Activated CD4-positive, alpha-beta T cell treated with anti-CD3 and anti-CD28 coated beads for 48 hours (primary cell): ENCODE measurements around the gene PACSIN2.
A peak's percentile ranks its signal among the peaks of the same experiment; 100 is the strongest.

Experiments used
- DNase-seq: peaks from one replicate; pipeline ENCODE4 v3.0.0-alpha.2; 2020

PACSIN2 gene

DNA sequence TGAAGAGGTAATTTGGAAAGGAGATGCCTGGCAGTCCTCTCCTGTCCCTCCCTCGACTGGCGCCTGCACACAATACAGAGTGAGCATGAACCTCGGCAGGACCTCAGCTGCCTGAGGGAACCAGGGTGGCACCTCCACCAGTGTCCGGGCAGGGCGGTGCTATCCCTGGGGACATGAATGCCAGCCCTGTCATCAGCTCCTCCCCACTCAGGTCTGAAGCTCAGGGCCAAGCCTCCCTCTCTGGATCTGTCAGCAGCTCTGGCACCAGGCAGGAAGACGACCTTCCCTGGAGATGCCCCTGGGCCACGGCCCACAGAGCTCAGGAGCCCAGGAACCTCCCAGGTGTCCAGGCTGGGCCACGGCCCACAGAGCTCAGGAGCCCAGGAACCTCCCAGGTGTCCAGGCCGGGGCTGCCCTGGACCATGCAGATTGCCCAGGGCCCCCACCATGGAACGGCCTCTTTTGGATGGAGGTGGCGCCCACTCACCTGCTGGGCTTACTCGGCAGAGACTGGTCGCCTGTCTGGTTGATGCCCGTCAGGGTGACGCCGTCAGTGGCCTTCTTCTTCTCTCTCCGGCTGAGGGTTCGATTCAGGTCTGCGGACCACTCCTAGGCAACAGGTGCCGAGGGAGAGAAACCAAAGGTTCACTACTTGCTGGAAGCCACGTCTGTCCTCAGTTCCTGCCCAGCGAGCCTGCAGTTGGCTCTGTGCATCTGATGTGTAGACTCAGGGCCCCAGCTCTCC is 136.2 kb downstream of the PACSIN2 start:
- no peak for DNase-seq

DNA sequence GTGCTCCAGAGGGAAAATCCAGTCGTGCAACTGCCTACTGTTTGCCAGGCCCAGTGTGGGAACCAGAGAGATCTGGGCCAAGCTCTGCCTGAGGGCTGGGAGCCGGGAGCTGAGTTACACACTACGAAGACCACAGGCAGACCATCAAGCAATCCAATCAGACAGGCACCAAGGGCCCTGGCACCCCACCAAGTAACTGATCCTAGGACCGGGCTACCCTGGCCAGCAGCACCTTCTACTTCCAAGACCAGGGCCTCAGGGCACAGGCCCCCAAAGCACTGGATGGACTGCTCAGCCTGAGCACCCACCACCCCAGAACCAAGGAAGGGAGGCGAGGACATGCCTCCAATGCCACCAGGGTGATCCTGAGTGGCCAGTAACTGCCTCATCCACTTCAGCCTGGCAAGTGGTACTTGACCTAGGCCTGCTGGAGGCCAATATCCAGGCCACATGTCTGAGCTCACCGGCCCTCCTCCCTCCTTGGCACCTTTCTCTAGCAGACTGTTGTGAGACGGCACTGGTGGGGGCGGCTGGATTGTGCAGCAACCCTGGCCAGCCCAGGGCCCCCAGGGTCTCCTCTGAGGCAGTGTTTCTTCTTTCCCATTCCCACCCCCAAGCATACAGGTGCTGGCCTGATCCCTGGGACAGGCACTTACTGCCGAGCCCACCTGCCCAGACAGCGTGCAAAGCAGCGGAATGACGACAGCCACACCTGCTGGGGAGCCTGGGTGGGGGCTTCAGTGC is 137.2 kb downstream of the PACSIN2 start:
- no peak for DNase-seq

DNA sequence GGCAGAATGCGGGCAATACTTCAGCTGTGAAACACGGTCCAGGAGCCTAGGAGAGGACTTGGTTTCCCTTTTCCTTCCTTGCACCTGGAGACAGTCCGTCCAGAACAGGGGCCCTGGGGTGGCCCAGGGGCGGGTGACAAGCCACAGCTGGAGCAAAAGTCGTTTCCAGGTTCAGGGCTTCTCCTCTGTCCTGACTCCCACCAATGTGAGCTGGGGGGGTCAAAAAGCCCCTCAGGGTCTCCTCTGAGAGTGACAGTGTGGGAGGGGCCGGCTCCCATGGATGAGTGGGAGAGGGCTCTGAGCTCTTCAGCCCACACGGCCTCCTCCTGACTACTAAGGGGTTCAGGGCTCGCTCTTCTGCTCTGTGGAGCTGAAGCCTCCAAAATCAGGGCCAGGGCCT is 137.8 kb downstream of the PACSIN2 start:
- DNase-seq, result no peak

DNA sequence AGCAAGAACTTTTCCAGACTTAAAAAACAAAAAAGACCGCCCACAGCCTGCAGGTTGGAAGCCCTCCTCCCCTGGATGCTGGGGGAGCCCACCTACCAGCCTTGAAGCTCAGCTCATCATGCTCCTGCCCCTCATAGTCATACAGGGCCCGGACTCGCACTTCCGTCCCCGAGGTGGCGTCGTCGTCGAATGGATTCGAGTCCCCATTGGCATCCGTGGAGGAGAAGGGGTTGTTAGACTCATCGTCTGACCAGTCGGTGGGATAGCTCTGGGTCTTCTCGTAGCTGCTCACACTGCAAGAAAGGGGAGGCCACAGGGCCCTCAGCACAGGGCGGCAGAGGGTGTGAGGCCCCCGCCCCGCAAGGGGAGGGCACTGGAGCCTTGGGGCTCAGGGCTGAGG is 138.9 kb downstream of the PACSIN2 start:
- no peak for DNase-seq

DNA sequence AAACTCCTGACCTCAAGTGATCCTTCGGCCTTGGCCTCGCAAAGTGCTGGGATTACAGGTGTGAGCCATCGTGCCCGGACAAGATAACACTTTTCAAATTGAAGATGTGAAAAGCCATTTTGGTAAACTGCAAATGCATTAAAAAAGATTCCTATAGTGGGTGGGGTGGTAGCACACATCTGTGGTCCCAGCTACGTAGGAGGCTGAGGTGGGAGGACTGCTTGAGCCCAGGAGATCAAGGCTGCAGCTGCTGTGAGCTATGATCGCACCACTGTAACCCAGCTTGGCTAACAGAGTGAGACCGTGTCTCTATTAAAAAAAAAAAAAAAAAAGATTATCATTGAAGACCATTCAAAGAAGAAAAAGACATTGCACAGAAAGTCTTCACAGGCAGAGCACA is 140.9 kb downstream of the PACSIN2 start:
- DNase-seq, result no peak

DNA sequence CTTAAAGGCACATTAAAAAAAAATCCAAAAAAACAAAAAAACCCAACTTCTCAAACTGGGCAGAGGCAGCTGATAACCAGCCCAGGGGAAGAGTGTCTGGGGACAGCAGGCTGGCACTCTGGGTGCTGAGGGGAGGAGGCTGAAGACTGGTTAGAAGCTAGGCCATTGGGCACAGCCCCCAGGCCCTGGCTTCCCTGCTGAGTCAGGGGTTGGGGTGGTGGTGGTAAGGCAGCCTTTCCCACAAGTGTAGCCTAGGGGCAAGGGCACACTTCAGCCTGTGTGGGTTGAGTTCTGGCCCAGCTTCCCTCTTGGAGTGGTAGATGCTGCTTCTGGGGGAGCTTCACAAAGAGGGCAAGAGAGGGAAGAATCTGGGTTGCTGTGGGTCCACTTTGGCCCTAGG is 141.6 kb downstream of the PACSIN2 start:
- no peak for DNase-seq

DNA sequence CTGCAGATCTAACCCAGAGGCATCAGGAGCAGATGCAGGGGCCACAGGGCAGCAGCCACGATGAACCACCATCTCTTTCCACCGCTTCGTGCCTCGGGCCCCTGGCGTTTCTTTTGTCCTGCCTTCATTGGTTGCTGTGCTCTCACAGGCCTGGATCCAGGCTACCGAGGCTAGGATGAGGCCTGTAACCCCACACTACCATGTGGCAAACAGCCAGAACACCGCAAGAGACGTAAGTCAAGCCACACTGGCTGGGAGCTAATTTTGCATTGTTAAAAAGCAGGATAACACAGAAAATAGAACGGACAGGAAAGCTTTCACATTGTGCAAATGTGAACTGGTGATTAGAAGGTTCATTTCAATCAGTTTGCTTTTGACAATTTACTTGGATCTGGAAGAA is 142.1 kb downstream of the PACSIN2 start:
- DNase-seq, result no peak

DNA sequence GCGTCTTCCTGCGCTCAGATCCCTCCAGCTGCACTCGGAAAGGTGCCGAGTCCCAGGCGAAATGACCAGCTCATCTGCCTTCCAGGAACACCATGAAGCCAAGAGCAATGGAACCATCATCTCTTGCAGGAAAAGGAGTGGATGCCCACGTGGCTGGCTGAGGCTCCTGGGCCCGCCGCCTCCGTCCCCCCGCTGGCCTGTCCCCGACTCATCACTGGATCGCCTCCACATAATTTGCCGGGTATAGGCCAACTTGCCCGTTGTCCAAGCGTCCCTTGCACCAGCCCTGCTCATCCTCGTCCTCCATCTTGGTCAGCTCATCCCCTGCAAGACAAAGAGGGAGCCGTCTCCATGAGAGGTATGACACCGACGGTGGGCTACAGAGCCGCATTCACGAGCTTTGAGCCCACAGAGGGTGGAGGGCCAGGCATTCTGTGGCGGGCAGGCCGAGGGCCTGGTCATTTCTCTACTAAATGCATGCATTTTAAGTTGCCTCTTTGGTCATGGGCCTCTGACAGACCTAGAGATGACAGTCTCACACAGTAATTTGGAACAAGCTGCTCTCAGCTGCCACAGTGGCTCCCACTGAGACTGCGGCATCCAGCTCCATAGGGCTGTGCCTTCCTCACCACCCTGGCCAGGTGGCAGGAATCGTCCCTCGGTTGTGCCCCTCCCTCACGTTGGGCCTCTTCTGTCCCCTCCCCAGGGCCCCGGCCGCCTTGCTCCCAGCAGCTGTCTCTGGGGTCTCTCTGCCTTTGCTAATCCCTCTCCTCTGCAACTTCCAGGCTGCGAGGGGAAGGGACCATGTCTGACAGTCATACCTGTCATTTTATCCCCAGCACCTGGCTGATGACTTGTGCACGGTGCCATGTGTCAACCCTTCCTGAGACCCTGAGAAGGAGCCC is 143.6 kb downstream of the PACSIN2 start:
- no peak for DNase-seq

DNA sequence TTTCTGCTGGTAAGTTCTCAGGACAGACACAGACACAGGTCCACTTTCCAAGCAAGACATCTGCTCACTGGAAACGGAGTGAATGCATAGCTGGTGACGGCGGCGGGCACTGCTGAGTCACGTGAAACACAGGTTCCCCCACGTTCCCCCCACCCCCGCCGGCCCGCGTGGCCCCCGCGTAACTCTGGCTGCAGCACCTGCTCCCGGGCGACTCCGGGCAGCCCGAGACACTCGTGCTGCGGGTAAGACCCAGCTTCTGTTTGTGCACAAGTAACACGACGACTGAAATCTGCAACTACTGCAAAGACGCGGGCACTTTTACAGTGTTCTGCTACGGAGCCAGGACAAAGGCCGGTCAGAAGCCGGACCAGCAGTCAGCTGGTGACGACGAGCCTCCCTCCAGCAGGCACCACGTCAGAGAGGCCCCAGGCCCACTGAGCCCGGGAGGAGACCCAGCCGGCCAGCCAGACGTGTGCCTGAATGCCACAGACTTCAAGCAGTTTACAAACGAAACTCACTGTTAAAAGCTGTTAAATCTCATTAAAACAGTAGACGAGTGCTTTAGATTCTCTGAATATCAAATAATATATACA is 145.0 kb downstream of the PACSIN2 start:
- no peak for DNase-seq

DNA sequence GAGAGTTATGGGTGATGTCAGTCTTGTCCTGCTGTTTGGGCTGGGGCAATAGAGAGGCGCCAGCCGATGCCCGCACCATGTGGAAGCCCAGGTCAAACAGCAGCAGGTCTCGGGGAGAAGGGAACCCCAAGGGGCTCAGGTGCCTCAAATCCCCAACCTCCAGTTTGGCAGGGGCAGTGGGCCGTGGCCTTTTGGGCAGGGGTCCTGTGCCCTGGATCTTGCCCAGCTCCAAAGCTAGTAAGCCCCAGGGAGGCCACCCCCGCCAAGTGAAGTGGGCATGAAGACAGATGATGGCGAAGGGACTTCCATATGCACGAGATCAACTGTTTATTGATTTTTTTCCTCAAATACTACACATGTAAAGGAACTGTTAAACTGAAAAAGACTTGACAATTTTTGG is 145.5 kb downstream of the PACSIN2 start:
- DNase-seq, result no peak

DNA sequence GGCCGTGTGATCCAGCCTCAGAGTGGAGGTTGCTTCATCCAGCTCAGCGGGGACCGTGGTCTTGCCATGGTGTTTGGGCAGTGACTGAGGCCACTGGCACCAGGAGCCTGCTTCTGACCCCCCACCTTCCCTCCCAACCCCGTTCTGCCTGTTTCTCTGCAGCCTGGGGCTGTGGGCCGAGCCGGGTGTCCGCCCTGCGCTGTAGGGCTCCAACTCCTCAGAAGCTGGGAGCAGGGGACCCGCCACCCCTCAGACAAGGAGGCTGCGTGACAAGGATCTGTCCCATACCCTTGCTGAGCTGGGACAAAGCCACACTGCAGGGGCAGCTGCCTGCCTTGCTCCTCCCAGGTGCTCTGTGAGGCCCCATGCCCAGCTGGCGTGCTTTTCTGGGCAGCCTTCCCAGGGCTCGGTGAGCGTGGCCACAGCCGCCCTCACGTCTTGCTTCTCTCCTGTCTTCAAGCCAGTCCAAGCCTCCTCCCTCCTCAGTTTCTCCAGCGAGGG is 146.1 kb downstream of the PACSIN2 start:
- no peak for DNase-seq

DNA sequence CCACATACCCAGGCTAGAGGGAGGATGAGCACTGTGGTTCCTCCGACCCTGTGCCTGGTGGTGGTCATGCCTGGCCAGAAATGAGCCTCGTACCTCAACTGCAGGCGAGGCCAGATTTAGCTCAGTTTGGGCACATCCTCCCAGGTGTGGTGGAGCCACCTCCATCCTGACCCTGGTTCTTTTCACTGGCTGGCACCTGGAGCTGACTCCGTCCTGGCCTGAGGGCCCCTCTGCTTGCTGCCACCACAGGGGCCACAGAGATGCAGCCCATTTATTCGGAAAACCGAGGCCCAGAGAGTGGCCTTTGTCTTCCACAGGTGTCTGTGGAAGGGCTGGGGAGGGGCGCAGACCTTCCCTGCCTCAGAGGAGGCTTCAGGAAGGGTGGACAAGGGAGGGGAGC is 148.8 kb downstream of the PACSIN2 start:
- no peak for DNase-seq

DNA sequence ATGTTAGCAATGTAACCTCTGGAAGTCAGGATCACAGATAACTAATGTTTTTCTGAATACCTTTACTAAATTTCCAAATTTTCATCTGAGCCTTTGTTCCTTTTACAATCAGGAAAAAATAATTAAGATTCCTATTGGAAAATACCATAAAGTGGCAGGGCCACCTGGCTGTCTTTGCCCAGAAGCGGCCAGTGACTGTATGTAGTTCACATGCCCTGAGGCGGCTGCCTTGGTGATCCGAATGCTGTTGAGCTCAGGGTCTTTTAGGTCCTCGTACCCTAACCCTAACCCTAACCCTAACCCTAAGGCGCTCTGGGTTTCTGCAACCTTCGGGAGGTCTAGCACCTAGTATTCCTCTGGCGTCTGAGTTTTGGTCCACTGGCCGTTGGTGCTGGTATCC is 149.4 kb downstream of the PACSIN2 start:
- DNase-seq, result no peak

DNA sequence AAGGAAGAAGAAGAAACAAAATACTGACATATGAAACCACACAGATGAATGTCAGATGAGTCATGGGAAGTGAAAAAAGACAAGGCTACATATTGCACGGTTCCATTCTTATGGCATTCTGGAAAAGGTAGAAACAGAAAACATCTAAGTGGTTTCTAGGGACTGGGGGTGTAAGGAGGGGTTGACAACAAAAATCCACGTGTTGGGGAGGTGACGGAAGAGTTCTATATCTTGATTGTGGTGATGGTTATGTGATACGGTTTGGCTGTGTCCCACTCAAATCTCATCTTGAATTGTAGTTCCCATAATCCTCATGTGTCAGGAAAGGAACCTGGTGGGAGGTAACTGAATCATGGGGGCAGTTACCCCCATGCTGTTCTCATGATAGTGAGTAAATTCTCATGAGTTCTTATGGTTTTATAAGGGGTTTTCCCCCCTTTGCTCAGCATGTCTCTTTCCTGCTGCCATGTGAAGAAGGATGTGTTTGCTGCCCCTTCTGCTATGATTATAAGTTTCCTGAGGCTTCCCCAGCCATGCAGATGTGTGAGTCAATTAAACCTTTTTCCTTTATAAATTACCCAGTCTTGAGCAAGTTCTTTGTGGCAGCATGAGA is 151.5 kb downstream of the PACSIN2 start:
- peak; percentile 46 for DNase-seq

DNA sequence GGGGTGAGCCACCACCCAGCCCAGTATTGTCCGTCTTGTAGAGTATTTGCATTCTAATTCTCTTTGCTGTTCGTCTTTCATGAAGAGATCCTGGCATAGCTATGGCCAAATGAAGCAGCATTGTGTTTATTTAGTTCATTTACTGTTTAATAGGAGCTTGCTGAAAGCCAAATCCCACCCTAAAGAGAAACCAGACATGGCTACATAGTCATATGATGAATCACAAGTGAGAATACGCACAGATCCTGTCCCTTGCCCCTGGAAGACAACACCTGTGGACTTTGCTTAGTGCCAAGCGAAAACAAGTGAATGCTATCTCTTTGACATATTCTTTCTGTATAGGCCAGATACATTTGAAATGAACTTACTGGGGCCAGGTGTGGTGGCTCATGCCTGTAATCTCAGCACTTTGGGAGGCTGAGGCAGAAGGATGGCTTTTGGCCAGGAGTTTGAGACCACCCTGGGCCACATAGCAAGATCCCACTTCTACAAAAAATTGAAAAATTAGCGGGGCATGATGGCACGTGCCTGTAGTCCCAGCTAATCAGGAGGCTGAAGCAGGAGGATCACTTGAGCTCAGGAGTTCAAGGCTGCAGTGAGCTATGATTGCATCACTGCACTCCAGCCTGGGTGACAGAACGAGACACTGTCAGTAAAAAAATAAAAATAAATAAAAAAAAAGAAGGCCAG is 152.8 kb downstream of the PACSIN2 start:
- DNase-seq, result no peak

DNA sequence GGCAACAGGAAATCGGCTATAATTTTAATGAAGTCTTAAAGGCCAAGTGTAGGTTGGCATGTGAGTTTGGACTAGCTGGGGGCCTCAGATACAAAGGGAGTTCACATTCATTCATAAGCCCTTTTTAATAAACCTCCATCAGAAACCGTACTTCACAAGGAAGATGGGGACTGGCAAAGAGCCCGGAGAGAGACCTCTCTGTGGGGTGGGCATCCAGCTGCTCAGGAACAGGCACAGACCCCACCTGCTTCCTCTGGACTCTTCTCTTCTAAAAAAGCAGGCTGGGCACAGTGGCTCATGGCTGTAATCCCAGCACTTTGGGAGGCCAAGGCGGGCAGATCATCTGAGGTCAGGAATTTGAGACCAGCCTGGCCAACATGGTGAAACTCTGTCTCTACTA is 154.0 kb downstream of the PACSIN2 start:
- DNase-seq, result no peak

DNA sequence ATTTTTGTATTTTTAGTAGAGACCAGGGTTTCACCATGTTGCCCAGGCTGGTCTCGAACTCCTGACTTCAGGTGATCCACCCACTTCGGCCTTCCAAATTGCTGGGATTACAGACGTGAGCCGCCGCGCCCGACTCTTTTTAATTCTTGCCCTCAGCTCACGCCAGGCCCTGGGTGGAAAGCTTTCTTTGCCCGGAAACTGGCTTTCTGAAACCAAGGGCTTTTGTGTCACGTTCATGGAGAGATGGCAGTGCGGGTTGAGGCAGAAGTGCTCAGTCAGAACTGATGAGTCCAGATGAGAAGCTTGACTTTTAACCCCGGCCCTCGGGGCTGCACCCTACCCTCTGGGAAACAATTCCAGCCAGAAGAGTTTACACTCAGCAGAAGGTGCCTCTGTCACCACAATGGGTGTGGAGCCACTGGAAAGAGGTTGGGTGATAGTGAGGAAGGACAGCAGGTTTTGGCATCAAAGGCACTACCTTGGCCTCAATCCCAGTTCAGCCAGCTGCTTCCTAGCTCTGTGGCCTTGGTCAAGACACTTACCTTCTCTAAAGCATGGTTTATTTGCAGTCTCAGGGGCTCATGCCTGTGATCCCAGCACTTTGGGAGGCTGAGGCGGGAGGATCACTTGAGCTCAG is 157.0 kb downstream of the PACSIN2 start:
- no peak for DNase-seq

DNA sequence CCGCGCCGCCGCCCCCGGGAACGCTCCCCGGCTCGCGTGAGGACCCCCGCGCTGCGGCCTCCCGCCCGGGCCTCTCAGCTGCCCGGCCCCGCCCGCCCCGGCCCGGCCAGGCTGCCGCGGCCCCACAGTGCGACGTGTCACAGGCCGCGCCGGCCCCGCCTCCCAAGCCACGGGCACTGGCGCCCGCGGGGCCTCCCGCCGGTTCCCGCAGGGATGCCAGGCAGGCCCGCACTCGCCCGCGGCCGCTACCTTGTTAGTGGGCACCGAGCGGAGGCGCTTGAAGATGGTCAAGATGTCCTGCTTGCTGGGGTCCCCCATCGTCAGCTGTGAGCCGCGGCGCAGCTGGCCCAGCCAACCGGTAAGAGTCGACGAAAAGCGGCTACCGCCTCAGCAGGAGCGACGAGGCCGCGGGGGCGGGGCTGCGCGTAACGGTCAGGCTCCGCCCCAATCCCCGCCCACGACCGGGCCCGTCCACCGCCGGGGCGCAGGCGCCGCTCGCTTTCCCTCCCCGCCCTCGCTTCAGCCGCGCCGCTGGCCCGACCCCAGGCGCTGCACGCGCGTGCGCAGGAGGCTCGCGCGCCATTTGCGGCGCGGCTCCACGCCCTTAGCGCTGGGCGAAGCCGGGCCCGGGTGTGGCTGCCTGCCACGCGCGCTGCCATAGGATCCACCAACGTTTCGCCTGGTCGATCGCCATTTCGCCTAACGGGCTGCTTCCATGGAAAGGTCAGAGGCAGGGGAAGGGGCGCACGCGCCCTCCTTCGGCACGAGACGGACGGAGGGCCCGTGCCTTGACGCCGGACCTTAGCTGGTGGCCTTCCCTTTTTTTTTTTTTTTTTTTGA is 157.9 kb downstream of the PACSIN2 start, which contains the start of gene ARFGAP3:
ARFGAP3 (minus strand) TSS at position 409 of the 840 bp plus-strand sequence; CDS start at position 318, 91 bp downstream.
- peak; percentile 96 for DNase-seq

DNA sequence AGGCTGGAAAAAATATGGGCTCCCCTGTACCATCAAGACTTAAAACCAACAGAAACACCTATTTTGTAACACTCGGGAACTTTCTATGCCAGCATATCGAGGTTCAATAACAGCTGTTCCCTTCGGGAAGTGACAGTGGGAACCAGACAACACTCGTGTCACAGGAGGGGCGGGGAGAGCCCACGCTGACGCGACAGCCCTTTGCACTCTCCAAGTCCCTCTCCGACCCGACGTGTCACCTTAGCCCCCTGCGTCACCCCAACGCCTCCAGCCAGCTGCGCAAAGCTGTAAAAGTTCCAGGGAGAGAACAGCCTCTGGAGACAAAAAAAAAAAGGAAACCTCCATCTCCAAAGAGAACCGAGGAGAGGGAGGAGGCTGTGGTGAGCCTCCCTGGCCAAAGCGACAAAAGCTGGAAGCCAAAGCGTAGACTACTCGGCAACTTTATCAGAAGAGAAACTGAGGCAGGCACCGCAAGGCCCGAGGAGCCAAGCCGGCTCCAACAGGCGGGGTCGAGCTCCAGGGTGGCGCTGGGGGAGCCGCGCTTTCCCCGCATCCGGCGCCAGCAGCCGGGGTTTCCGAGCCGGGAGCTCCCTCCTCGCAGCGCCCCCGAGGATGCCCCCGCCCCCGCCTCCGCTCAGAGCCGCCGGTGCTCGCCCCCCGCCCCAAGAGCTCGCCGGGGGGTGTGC is 158.6 kb downstream of the PACSIN2 start:
- peak; percentile 59 for DNase-seq

DNA sequence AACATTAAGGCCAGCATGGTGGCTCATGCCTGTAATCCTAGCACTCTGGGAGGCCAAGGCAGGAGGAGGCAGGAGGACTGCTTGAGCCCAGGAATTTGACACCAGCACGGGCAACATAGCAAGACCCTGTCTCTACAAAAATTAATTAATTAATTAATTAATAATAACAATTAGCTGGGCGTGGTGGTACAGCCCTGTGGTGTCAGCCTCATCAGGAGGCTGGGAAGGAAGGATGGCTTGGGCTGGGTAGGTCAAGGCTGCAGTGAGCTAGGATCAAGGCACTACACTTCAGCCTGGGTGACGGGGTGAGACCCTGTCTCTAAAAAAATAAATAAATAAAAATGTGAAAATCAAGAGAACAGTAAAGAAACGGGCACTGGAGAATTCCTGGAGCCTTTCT is 159.2 kb downstream of the PACSIN2 start:
- no peak for DNase-seq
